Upper lobe of left lung (tissue), 6 donors: ENCODE results near the gene FAM221A. TPM values are rescaled to one million over a fixed set of nuclear protein-coding genes. Genes with fewer than 3 reads are reported as not detected.
A peak's percentile ranks its signal among the peaks of the same experiment; 100 is the strongest.
"Not testable (repeated sequence)": the region's sequence is repeated elsewhere in the genome, so short reads cannot be mapped to it uniquely, and the experiment has no call there.

Source experiments
- ATAC-seq, 2 donors: fragments of 200-7000 bp; cut with Tn5 transposase; one replicate each; pipeline ENCODE4 v1.9.1; 2022; ENCODE audit warnings: mild to moderate bottlenecking in 2 of 2, moderate library complexity in 2 of 2; ENCODE audit not compliant: low FRiP score in 2 of 2
- DNase-seq, 2 donors: peaks; one replicate each; pipeline ENCODE4 v3.0.0-alpha.2; 2019 to 2020
- H3K27ac ChIP-seq, 4 donors: fragments of 200-600 bp; sonication (generic); one replicate each; pipeline ENCODE4 v1.5.1; 2016 to 2019
- H3K27me3 ChIP-seq, 4 donors: fragments of 200-600 bp; sonication (generic); one replicate each; pipeline ENCODE4 v1.5.1; 2017 to 2019
- H3K36me3 ChIP-seq, 4 donors: fragments of 200-600 bp; sonication (generic); one replicate each; pipeline ENCODE4 v1.5.1; 2016 to 2019
- H3K4me1 ChIP-seq, 4 donors: fragments of 200-600 bp; sonication (generic); one replicate each; pipeline ENCODE4 v1.5.1; 2018 to 2019
- H3K4me3 ChIP-seq, 4 donors: fragments of 200-600 bp; sonication (generic); one replicate each; pipeline ENCODE4 v1.5.1; 2017 to 2019; ENCODE audit warnings: mild to moderate bottlenecking in 2 of 4, moderate library complexity in 1 of 4
- H3K9me3 ChIP-seq, 4 donors: fragments of 200-600 bp; sonication (generic); one replicate each; pipeline ENCODE4 v1.5.1; 2018 to 2019
- EP300 ChIP-seq, 4 donors: sonication (generic); formaldehyde crosslinking; IDR thresholded peaks; one replicate each; pipeline ENCODE4 v1.5.1; 2017; ENCODE audit warnings: antibody characterized with exemption in 4 of 4, control low read depth in 2 of 4
- POLR2A ChIP-seq, 4 donors: fragments of 450-650 bp; IDR thresholded peaks; one replicate each; pipeline ENCODE4 v1.5.1; 2016 to 2017; ENCODE audit warnings: antibody characterized with exemption in 4 of 4, mild to moderate bottlenecking in 2 of 4
- POLR2AphosphoS5 ChIP-seq, 2 donors: sonication (generic); formaldehyde crosslinking; IDR thresholded peaks; one replicate each; pipeline ENCODE4 v1.5.1; 2017; ENCODE audit warnings: antibody characterized with exemption in 2 of 2
- WGBS, 2 donors: methylation state at CpG; one replicate each; pipeline ENCODE4 v1.1.5; 2017 to 2018; 5-methylcytosine and 5-hydroxymethylcytosine counted together
- total RNA-seq, 6 donors: library from RNA; depleted of rRNA in 4 of 6; stranded (reverse); fragments of >200 nt in 4 of 6; gene quantifications; one replicate each; pipeline versions ENCODE4 v1.1.0 to v1.2.1, GENCODE V29; 2016 to 2021
- TF ChIP-seq, protein P1 (sequence below), 6 experiments: fragments of 450-650 bp in 4 of 6; fragments of 200-600 bp in 2 of 6; sonication (generic) in 2 of 6; IDR thresholded peaks; one replicate each; pipeline ENCODE4 v1.5.1; 2016 to 2019; ENCODE audit warnings: antibody characterized with exemption in 6 of 6
- donor health status: DM: no; HTN: no; CAD: no; lungs with moderate emphysema.
- donor health status: DM: no; HTN: yes; CAD: no; lungs with severe emphysema.

FAM221A gene
- total RNA-seq, 6 donors from 2014 or later, result 7.9 to 19.4 (median 11.2) TPM

DNA sequence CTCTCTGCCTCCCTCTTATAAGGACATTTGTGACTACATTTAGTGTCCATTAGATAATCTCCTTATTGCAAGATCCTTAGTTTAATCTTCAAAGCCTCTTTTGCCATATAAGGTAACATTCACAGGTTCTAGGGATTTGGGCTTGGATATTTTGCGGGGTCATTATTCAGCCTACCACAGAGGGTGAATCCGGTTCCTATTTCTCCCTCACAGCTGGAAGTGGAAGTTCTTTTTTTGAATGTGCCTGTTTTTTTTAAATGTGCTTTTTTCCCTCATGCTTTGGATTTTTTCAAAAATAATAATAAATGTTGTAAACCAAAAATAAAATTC lies 17.1 kb upstream of the FAM221A start:
- 91 to 95% methylated on average over 2 of the region's 2 CpGs for WGBS, 2 donors
- DNase-seq, result no peak
- Histone ChIP-seq H3K27me3 (no peaks in the 10 kb centered on the region), H3K4me3 (no peak overlapping the region), H3K9me3 (peaks cover 0 to 8% (median 3%) of the 10 kb centered on the region in 4 donors), H3K36me3 (no peaks in the 10 kb centered on the region), H3K4me1 (no peaks in the 10 kb centered on the region), H3K27ac (no peak overlapping the region)
- no peak for ATAC-seq
- TF ChIP-seq POLR2A (IDR thresholded peaks at IDR 0.05), result no peak
- no peak for TF ChIP-seq EP300 (IDR thresholded peaks at IDR 0.05)
- TF ChIP-seq POLR2AphosphoS5 (IDR thresholded peaks at IDR 0.05), result no peak
- TF ChIP-seq, protein P1, sequence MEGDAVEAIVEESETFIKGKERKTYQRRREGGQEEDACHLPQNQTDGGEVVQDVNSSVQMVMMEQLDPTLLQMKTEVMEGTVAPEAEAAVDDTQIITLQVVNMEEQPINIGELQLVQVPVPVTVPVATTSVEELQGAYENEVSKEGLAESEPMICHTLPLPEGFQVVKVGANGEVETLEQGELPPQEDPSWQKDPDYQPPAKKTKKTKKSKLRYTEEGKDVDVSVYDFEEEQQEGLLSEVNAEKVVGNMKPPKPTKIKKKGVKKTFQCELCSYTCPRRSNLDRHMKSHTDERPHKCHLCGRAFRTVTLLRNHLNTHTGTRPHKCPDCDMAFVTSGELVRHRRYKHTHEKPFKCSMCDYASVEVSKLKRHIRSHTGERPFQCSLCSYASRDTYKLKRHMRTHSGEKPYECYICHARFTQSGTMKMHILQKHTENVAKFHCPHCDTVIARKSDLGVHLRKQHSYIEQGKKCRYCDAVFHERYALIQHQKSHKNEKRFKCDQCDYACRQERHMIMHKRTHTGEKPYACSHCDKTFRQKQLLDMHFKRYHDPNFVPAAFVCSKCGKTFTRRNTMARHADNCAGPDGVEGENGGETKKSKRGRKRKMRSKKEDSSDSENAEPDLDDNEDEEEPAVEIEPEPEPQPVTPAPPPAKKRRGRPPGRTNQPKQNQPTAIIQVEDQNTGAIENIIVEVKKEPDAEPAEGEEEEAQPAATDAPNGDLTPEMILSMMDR (IDR thresholded peaks at IDR 0.05), result no peak

GRCh38 chr7:23664122-23664521 lies 15.9 kb upstream of the FAM221A start:
- no peaks in the 10 kb centered on the region for H3K27me3 ChIP-seq
- peaks cover 0 to 3% (median under 1%) of the 10 kb centered on the region in 4 donors for H3K9me3 ChIP-seq
- H3K4me3 ChIP-seq, result no peak overlapping the region
- TF ChIP-seq EP300 (IDR thresholded peaks at IDR 0.05) (no peak), POLR2AphosphoS5 (IDR thresholded peaks at IDR 0.05) (no peak), POLR2A (IDR thresholded peaks at IDR 0.05) (no peak)
- TF ChIP-seq, protein P1 (IDR thresholded peaks at IDR 0.05), result no peak
- no peak overlapping the region for H3K27ac ChIP-seq
- H3K36me3 ChIP-seq, result no peaks in the 10 kb centered on the region
- no peaks in the 10 kb centered on the region for H3K4me1 ChIP-seq
- ATAC-seq (no peak), DNase-seq (no peak)

DNA sequence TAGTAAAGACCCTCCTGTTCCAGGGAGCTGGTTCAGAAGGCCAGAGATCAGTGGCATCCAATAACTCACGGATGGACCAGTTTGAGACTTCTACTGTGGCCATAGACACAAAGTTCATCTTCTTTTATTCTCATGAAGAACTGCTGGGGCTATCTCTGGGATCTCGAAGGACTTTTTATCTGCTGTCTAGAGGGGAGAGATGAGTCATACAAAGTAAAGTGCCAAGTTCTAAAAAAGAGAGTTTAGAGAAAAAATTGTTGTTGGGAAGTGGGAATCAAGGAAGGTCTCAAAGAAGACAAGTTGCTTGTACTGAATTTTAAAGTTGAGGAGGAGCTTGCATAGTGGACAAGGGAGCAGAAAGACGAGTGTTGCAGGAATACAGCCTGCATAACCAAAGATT lies 8.0 kb upstream of the FAM221A start:
- 80 to 82% methylated on average over 3 of the region's 3 CpGs for WGBS, 2 donors

DNA sequence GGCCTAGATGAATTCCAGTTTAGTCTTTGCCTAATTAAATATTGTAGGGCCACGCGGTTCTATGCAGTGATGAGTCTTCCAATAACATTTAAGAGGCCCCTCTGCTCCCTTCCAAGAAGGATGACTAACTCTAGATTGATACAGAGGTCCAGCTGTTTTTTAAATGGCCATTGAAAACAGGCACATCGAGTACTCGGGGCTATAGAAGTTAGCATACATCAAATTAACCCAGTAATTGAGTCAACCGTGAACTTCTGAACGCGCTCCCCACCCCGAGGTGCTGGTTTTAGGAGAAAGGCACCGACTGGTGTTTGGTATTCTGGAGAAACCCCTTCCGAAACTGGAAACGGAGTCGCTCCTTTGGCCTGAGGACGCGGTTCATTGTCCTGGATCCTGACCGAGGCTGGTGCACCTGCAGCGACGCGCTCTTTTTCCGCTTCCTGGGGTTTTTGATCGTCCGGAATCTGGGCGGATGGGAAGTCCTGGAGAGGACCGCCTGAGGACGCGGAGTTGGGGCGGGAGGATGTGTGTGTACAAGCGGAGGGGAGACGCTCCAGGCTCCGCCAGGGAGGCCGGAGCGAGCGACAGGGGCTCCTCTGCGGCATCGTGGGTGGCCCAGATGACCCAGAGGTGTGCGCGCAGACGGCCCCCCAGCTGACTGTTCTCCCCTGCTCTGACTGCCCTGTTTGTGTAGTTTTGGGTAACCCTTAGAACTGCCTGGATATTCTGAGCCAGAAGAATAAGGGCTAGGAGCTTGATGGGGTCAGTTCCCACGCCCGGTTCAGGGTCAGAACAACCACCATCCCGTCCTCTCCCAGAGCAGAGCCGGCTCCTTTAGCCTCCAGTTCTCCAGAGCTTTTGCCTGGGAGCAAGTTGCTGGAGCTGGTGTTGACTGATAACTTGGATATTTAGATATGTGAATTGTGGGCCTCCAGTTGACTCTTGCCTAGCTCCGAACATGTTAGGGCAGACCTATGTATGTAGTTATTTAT lies 711 bp downstream of the FAM221A start:
- Histone ChIP-seq H3K4me1 (peaks cover 6 to 17% (median 8%) of the 10 kb centered on the region in 4 donors), H3K36me3 (no peaks in the 10 kb centered on the region), H3K4me3 (peak overlapping the region; percentile 62 to 84 (median 80)), H3K27me3 (peaks cover 0 to 1% (median 0%) of the 10 kb centered on the region in 4 donors), H3K9me3 (no peaks in the 10 kb centered on the region), H3K27ac (peak overlapping the region; percentile 81 to 91 (median 84))
- TF ChIP-seq POLR2AphosphoS5 (IDR thresholded peaks at IDR 0.05), result peak; percentile 16 to 45
- TF ChIP-seq, protein P1 (IDR thresholded peaks at IDR 0.05), result no peak
- TF ChIP-seq EP300 (IDR thresholded peaks at IDR 0.05), result no peak
- TF ChIP-seq POLR2A (IDR thresholded peaks at IDR 0.05), result peak in 2 of 4 donors; percentile 34 to 35
- DNase-seq (peak; percentile 81 to 82), ATAC-seq (peak; percentile 87 to 88)
- WGBS, 2 donors, result 7 to 10% methylated on average over 13 to 41 of the region's 42 CpGs

More for the DNA sequence above, 8.0 kb upstream of the FAM221A start:
- Histone ChIP-seq H3K4me1 (no peaks in the 10 kb centered on the region), H3K9me3 (no peaks in the 10 kb centered on the region), H3K36me3 (no peaks in the 10 kb centered on the region), H3K4me3 (no peak overlapping the region), H3K27me3 (no peaks in the 10 kb centered on the region), H3K27ac (no peak overlapping the region)
- TF ChIP-seq POLR2AphosphoS5 (IDR thresholded peaks at IDR 0.05) (no peak), EP300 (IDR thresholded peaks at IDR 0.05) (no peak), POLR2A (IDR thresholded peaks at IDR 0.05) (no peak)
- TF ChIP-seq, protein P1 (IDR thresholded peaks at IDR 0.05), result no peak
- ATAC-seq, result no peak
- DNase-seq, result no peak

DNA sequence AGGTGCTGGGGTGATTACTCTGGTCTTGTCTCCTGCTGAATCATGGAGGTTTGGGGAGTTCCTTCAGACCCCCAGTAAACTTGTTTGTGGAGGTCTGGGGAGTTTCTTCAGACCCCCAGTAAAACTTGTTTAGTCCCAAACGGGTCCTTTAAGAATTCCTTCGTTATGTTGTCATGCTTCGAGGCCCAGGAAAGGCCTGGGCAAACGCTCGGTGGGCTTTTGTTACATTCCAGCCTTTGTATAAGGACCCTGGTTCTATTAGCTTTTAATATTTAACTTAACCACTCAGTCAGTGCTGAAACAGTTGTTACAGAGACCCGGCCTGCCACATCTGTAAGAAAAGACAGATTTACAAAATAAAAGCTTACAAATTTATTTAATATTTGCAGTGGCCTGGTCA lies 4.0 kb downstream of the FAM221A start:
- 70 to 73% methylated on average over 6 of the region's 6 CpGs for WGBS, 2 donors
- H3K4me1 ChIP-seq, result peaks cover 6 to 17% (median 8%) of the 10 kb centered on the region in 4 donors
- H3K36me3 ChIP-seq, H3K27ac ChIP-seq, H3K9me3 ChIP-seq, H3K4me3 ChIP-seq, ATAC-seq, DNase-seq, H3K27me3 ChIP-seq: not testable (repeated sequence)
